Activated gamma-delta T cell treated with anti-CD3 and anti-CD28 coated beads, Interleukin-2, amount 50 U/mL, for 16 hours (primary cell): Measurements from ENCODE around the gene ERICH4.
"Not testable (repeated sequence)": the region's sequence is repeated elsewhere in the genome, so short reads cannot be mapped to it uniquely, and the experiment has no call there.

Source experiments
- DNase-seq: peaks from one replicate; pipeline ENCODE4 v3.0.0-alpha.2; 2020; ENCODE audit warnings: low read depth

The ERICH4 gene

GRCh38 chr19:41442473-41443355 is at the start of gene ERICH4:
Gene ERICH4, plus strand, starts transcription at chr19:41443156. Its CDS starts 14 bp downstream, at chr19:41443170.
- DNase-seq, result no peak

GRCh38 chr19:41395355-41395754 is 47.6 kb upstream of the ERICH4 start:
- DNase-seq, result no peak

- peak; percentile 99 for DNase-seq
Measured at GRCh38 chr19:41397086-41398049, 45.6 kb upstream of the ERICH4 start, which contains the start of the genes BCKDHA and EXOSC5. Gene BCKDHA, plus strand, starts transcription at chr19:41397818. Its CDS starts 10 bp downstream, at chr19:41397828. Gene EXOSC5, minus strand, starts transcription at chr19:41397359. Its CDS starts 31 bp downstream, at chr19:41397328.

GRCh38 chr19:41398050-41398418 is 44.9 kb upstream of the ERICH4 start:
- DNase-seq, result no peak

GRCh38 chr19:41398598-41398997 is 44.4 kb upstream of the ERICH4 start:
- no peak for DNase-seq

- DNase-seq, result no peak
Measured at GRCh38 chr19:41399091-41399490, 43.9 kb upstream of the ERICH4 start.

GRCh38 chr19:41399525-41399924 is 43.4 kb upstream of the ERICH4 start:
- DNase-seq, result no peak

- no peak for DNase-seq
Measured at GRCh38 chr19:41401483-41401882, 41.5 kb upstream of the ERICH4 start.

GRCh38 chr19:41402010-41402409 is 40.9 kb upstream of the ERICH4 start:
- DNase-seq, result no peak

GRCh38 chr19:41403181-41403970 is 39.6 kb upstream of the ERICH4 start:
- no peak for DNase-seq

- DNase-seq, result no peak
Measured at GRCh38 chr19:41405776-41406175, 37.2 kb upstream of the ERICH4 start.

- no peak for DNase-seq
Measured at GRCh38 chr19:41407271-41407670, 35.7 kb upstream of the ERICH4 start.

- DNase-seq, result no peak
Measured at GRCh38 chr19:41408256-41408655, 34.7 kb upstream of the ERICH4 start.

GRCh38 chr19:41408846-41409245 is 34.1 kb upstream of the ERICH4 start:
- not testable (repeated sequence) for DNase-seq

GRCh38 chr19:41409288-41409687 is 33.7 kb upstream of the ERICH4 start:
- DNase-seq, result no peak

GRCh38 chr19:41410336-41411054 is 32.5 kb upstream of the ERICH4 start:
- DNase-seq, result no peak

GRCh38 chr19:41411100-41411967 is 31.6 kb upstream of the ERICH4 start:
- no peak for DNase-seq

- no peak for DNase-seq
Measured at GRCh38 chr19:41411968-41412265, 31.0 kb upstream of the ERICH4 start.

- DNase-seq, result no peak
Measured at GRCh38 chr19:41412953-41413352, 30.0 kb upstream of the ERICH4 start.

GRCh38 chr19:41413947-41414346 is 29.0 kb upstream of the ERICH4 start:
- DNase-seq, result no peak
